HG02870 (cell line): ENCODE data around the gene PRAMEF20.

Experiments
- ATAC-seq: cut with Tn5 transposase; IDR thresholded peaks from one replicate; pipeline ENCODE4 v1.9.1; 2021; ENCODE audit warnings: mild to moderate bottlenecking, moderate library complexity; ENCODE audit not compliant: unreplicated experiment

The PRAMEF20 gene

GRCh38 chr1:13461977-13462376 lies 51.7 kb downstream of the PRAMEF20 start:
- no peak for ATAC-seq

- ATAC-seq: no peak
Observed at GRCh38 chr1:13462682-13463081, 52.4 kb downstream of the PRAMEF20 start.

GRCh38 chr1:13465515-13465914 lies 55.3 kb downstream of the PRAMEF20 start:
- no peak for ATAC-seq

GRCh38 chr1:13469343-13469742 lies 59.1 kb downstream of the PRAMEF20 start:
- ATAC-seq: no peak
